Mesothelial cell of epicardium (in vitro differentiated cells): ENCODE results near the gene MAB21L1. TPM values are rescaled to one million over a fixed set of nuclear protein-coding genes. Genes with fewer than 3 reads are reported as not detected.

Experiments used
- DNase-seq, 2 experiments: peaks; one replicate each; pipeline ENCODE4 v3.0.0; 2021; ENCODE audit warnings: low spot score in 2 of 2; ENCODE audit not compliant: unreplicated experiment in 2 of 2
- H3K27ac Mint-ChIP-seq: 2 replicates; pipeline ENCODE4 v1.8.0; 2021; ENCODE audit warnings: mixed read lengths
- H3K27me3 Mint-ChIP-seq: 2 replicates; pipeline ENCODE4 v1.8.0; 2021; ENCODE audit warnings: low read depth, mixed read lengths
- H3K36me3 Mint-ChIP-seq: 2 replicates; pipeline ENCODE4 v1.8.0; 2021; ENCODE audit warnings: mixed read lengths
- H3K4me1 Mint-ChIP-seq: 2 replicates; pipeline ENCODE4 v1.8.0; 2021; ENCODE audit warnings: mixed read lengths
- H3K4me3 Mint-ChIP-seq: 2 replicates; pipeline ENCODE4 v1.8.0; 2021; ENCODE audit warnings: mild to moderate bottlenecking, moderate library complexity, mixed read lengths
- H3K9me3 Mint-ChIP-seq: 2 replicates; pipeline ENCODE4 v1.8.0; 2021; ENCODE audit warnings: mixed read lengths
- total RNA-seq: library from RNA; stranded (reverse); gene quantifications from 3 replicates; pipeline ENCODE4 v1.2.1, GENCODE V29; 2021
- TF ChIP-seq, protein P1 (sequence below): fragments of 200-600 bp; sonication (generic); IDR thresholded peaks from one replicate; pipeline ENCODE4 v1.5.0; 2021; ENCODE audit warnings: antibody characterized with exemption; ENCODE audit not compliant: unreplicated experiment

Gene MAB21L1
- total RNA-seq, 1 donor from 2014 or later = 0.80 TPM

DNA sequence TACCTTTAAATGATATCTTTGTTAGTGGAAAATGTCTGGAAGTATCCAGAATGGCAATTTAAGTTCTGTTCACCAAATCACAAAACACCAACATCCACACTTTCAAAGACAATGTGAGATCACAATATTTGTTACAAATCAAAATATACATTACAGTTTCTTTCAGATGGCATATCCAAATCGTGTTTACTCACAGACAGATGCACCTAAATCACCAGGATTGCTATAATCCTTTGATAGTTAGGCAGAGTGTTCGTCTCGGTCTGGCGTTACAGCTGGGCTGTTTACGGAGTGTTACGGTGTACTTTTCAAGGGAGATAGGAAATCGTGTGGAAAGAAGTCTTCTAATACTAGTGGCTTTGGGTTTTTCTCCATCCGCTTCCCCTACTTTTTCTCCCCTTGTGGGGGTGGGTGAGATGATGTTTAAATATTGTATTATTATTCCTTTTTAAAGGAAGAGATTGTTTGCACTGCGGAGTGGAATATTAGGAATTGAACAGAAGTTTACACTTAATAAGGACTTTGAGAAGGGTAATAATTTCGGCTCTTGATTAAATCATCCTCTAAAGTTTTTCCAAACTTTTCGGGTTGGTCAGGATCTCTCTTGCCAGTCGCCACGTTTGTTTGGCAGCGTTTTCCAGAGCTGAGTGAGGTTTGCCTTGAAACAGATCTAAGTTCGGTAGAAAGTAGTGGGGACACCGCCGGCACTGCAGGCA, 1.8 kb downstream of the MAB21L1 start:
- Mint-ChIP-seq H3K9me3 (no peaks in the 10 kb centered on the region), H3K4me3 (peak overlapping the region; percentile 77), H3K27me3 (peaks cover 96% of the 10 kb centered on the region), H3K36me3 (peaks cover 1% of the 10 kb centered on the region), H3K27ac (peak overlapping the region; percentile 2), H3K4me1 (peaks cover 57% of the 10 kb centered on the region)
- TF ChIP-seq, protein P1, sequence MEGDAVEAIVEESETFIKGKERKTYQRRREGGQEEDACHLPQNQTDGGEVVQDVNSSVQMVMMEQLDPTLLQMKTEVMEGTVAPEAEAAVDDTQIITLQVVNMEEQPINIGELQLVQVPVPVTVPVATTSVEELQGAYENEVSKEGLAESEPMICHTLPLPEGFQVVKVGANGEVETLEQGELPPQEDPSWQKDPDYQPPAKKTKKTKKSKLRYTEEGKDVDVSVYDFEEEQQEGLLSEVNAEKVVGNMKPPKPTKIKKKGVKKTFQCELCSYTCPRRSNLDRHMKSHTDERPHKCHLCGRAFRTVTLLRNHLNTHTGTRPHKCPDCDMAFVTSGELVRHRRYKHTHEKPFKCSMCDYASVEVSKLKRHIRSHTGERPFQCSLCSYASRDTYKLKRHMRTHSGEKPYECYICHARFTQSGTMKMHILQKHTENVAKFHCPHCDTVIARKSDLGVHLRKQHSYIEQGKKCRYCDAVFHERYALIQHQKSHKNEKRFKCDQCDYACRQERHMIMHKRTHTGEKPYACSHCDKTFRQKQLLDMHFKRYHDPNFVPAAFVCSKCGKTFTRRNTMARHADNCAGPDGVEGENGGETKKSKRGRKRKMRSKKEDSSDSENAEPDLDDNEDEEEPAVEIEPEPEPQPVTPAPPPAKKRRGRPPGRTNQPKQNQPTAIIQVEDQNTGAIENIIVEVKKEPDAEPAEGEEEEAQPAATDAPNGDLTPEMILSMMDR = no peak
- no peak for DNase-seq

DNA sequence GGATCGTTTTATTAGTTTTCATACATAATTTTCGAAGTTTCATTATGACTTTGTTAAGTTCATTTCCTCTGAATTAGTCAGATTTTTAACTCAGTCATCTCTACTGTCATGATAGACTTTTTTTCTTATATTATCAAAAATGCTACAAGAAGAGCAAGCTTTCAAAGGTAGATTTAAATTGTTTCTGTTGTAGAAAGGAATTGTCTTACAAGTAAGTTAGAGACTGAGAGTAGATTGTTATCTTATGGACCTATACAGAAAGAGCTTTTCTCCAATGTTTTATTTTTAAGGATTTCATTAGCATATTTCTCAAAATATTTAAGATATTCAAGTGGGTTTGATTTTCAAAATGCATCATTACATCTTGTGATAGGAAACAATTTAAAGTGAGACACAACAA, 2.7 kb downstream of the MAB21L1 start:
- peaks cover 53% of the 10 kb centered on the region for H3K4me1 Mint-ChIP-seq
- TF ChIP-seq, protein P1 = no peak
- no peak for DNase-seq
- H3K27ac Mint-ChIP-seq = no peak overlapping the region
- peak overlapping the region; percentile 43 for H3K4me3 Mint-ChIP-seq
- H3K36me3 Mint-ChIP-seq = peaks cover 1% of the 10 kb centered on the region
- H3K9me3 Mint-ChIP-seq = no peaks in the 10 kb centered on the region
- peaks cover 95% of the 10 kb centered on the region for H3K27me3 Mint-ChIP-seq

DNA sequence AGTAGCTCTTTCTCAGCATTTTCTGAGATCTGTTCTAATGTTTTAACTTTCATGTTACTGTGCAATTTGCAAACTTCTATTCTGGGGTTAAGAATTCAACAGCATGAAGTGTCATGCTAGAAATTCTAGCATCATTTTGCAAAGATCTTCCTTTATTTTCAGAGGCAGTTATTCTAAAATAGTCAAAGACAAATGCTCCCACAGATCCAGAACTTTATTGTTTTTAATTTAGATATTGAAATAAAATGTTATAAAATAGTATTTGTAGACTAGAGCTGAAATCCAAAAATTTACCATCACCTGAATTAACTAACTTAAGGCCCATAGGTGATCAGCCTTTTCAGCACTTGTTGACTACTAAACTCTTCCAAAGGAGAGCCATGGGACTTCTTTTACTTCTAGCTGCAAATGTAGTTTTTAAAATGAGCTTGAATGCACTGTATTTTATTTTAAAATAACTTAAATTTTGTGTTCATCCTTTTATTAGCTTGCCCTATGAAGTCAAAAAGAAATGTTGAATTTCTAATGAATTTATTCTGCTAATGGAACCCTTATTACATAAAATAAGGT, 3.2 kb downstream of the MAB21L1 start:
- Mint-ChIP-seq H3K4me1 (peaks cover 51% of the 10 kb centered on the region), H3K36me3 (peaks cover 1% of the 10 kb centered on the region), H3K9me3 (no peaks in the 10 kb centered on the region), H3K27ac (no peak overlapping the region), H3K4me3 (peak overlapping the region; percentile 43), H3K27me3 (peaks cover 95% of the 10 kb centered on the region)
- TF ChIP-seq, protein P1 = no peak
- no peak for DNase-seq

DNA sequence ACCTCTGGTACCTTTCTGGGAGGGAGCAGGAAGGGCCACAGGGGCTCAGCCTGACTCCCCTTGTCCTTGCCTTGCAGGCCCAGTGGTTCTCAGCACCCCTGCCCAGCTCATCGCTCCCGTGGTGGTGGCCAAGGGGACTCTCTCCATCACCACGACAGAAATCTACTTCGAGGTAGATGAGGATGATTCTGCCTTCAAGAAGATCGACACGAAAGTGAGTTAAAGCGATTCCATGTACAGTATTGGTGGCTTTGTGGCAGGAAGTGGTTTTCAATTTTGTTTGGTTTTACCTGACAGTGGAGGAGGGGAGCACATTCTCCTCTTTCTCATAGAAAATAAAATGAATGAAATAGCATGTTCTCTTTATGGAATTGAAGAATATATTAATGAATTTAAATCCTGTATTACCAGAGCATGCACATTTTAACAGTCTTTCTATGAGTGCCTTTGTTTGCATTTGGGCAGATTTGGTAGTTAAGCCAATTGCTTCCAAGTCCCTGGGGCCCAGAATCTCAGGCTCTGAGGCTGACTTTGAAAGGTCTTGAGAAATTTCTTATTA, 4.1 kb downstream of the MAB21L1 start:
- no peak for DNase-seq
- no peak overlapping the region for H3K27ac Mint-ChIP-seq
- peaks cover 1% of the 10 kb centered on the region for H3K36me3 Mint-ChIP-seq
- H3K9me3 Mint-ChIP-seq = no peaks in the 10 kb centered on the region
- peaks cover 89% of the 10 kb centered on the region for H3K27me3 Mint-ChIP-seq
- peaks cover 51% of the 10 kb centered on the region for H3K4me1 Mint-ChIP-seq
- TF ChIP-seq, protein P1 = no peak
- H3K4me3 Mint-ChIP-seq = peak overlapping the region; percentile 54

DNA sequence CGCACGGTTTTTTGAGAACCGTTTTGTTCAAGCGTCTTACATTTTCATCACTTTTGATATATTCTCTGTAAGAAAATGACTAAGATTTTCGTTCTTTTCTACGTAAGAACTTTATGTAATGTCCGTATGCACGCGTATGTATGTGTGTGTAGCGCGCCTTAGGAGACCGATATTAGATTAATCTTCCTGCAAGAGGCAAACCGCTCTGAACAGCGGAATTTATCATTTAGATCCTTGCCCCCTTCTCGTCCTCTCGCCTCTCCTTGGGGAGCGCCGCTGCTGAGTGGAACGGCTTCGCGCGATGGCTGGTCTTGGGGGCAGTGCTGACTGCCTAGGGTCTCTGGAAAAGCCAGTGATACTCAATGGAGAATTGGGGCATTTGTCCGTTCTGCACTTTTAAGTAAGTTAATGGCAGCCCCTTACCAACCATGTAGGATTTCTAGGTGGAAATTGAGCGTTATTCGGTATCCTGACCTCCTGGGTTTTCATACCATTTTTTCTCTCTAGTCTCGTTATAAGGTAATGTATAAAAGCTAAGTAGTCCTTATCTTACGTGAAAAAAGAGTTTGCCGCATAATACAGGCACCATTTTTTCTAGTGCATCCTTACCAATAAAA, 4.7 kb downstream of the MAB21L1 start:
- peak overlapping the region; percentile 54 for H3K4me3 Mint-ChIP-seq
- H3K4me1 Mint-ChIP-seq = peaks cover 48% of the 10 kb centered on the region
- TF ChIP-seq, protein P1 = no peak
- peaks cover 1% of the 10 kb centered on the region for H3K36me3 Mint-ChIP-seq
- H3K27ac Mint-ChIP-seq = no peak overlapping the region
- H3K9me3 Mint-ChIP-seq = no peaks in the 10 kb centered on the region
- peaks cover 83% of the 10 kb centered on the region for H3K27me3 Mint-ChIP-seq
- DNase-seq = no peak
